Activated CD4-positive, CD25-positive, alpha-beta regulatory T cell treated with anti-CD3 and anti-CD28 coated beads, Interleukin-2, amount 50 U/mL, for 24 hours (primary cell): ENCODE results near the gene RPL11.
A peak's percentile ranks its signal among the peaks of the same experiment; 100 is the strongest.
"Not testable (repeated sequence)": the region's sequence is repeated elsewhere in the genome, so short reads cannot be mapped to it uniquely, and the experiment has no call there.

ENCODE experiments used
- ATAC-seq, 2 donors: fragments of 150-1000 bp; cut with Tn5 transposase; one replicate each; pipeline ENCODE4 v1.10.0; 2021; ENCODE audit warnings: mild to moderate bottlenecking in 1 of 2, moderate library complexity in 1 of 2

RPL11 gene

DNA sequence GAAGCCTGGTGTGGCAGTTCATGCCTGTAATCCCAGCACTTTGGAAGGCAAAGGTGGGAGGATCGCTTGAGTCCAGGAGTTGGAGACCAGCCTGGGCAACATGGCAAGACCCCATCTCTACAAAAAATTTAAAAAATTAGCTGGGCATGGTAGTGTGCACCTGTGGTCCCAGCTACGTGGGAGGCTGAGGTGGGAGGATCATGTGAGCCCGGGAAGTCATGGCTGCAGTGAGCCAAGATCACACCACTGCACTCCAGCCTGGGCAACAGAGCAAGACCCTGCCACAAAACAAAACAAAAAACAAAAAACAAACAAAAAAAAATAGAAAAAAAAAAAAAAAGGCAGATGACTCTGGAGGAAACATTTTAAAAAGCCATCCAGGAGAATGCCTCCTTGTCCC, 3.9 kb upstream of the RPL11 start:
- not testable (repeated sequence) for ATAC-seq

DNA sequence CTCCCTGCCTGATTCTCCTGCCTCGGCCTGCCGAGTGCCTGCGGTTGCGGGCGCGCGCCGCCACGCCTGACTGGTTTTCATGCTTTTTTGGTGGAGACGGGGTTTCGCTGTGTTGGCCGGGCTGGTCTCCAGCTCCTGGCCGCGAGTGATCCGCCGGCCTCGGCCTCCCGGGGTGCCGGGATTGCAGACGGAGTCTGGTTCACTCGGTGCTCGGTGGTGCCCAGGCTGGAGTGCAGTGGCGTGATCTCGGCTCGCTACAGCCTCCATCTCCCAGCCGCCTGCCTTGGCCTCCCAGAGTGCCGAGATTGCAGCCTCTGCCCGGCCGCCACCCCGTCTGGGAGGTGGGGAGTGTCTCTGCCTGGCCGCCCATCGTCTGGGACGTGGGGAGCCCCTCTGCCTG, 3.3 kb upstream of the RPL11 start:
- ATAC-seq, result not testable (repeated sequence)

DNA sequence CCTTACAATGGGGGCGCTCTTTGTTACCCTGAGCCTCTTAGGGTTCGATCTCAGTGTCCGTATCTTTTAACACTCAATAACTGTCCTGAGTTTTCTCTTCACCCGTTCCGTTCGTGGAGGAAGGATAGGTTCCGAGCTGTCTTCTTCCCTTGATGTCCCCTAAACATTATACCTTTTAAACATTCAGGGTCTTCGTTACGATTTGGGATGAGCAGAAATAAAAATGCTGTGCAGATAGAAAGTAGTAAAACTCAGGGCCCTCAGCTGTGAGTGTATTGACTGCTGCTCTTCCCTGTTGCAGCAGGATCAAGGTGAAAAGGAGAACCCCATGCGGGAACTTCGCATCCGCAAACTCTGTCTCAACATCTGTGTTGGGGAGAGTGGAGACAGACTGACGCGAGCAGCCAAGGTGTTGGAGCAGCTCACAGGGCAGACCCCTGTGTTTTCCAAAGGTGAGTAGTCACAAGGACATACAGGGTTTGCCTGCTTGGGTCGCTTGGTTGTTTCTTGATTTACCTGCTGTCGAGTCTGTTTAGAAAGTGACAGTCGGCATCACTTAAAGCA, 784 bp downstream of the RPL11 start:
- ATAC-seq, result no peak

DNA sequence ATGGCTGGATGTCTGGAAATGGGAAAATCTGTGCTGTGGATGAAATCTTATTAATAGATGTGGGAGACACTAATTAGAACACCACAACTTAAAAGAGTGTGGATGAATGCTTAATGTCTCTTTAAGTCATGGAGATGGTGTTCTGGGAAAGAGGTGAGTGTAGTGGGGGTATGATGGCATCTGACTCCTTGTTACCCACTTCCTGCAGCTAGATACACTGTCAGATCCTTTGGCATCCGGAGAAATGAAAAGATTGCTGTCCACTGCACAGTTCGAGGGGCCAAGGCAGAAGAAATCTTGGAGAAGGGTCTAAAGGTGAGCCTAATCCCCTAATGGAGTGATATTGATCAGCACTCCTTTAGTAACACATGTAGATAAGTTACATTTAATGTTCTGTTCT, 2.0 kb downstream of the RPL11 start:
- ATAC-seq, result no peak

DNA sequence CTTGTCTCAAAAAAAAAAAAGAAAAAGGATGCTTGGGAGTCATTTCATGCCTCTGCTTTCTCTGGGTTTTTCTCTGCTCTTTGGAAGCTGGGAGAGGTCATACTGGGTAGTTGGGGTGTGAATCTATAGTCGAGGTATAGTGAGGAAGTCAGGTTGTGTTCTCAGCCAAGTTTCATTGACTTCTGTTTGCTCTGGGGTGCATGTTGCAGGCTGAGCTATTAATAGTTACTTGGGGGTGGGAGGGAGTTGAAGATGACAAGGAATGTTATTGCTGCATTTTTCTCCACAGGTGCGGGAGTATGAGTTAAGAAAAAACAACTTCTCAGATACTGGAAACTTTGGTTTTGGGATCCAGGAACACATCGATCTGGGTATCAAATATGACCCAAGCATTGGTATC, 2.8 kb downstream of the RPL11 start:
- ATAC-seq, result no peak

DNA sequence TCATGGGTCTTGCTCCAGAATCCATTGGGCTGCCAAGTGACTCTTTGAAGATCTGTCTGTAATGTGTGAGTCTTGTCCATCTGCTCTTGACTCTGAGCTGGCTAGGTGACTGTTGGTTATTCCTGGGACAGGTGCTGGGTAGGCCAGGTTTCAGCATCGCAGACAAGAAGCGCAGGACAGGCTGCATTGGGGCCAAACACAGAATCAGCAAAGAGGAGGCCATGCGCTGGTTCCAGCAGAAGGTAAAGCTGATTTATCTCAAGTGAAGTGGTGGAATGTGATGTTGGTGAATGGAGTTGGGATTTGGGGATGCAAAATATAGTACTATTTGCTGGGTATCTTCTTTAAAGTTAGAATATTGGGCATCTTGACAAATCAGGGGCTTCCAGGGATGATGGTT, 4.1 kb downstream of the RPL11 start:
- no peak for ATAC-seq

DNA sequence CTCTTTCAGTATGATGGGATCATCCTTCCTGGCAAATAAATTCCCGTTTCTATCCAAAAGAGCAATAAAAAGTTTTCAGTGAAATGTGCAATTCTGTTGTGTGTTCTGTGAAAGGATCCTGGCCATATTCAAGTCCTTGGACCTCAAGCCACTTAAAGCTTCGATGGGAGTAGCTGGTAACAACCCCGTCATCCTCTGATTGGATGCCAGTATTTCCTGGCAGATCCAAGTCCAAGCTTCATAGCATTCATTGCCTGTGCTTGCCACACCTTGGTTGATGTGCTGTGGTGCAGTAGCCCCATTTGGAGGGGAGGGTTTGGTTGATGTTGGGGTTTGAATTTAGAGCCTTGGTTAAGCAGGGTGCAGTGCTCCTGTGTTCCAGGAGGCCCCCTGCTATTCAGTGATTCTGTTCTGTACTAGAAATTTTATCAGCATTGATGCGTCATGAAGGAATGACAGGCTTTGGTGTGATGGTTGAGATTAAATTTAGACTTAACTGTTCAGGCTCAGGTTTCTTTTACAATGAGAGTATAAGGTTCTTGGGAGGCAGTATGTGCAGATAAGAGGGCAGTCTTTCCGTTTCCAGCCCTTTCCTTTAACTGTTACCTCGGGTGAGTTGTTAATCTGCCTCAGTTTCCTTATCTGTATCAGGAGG, 4.9 kb downstream of the RPL11 start:
- ATAC-seq, result no peak

DNA sequence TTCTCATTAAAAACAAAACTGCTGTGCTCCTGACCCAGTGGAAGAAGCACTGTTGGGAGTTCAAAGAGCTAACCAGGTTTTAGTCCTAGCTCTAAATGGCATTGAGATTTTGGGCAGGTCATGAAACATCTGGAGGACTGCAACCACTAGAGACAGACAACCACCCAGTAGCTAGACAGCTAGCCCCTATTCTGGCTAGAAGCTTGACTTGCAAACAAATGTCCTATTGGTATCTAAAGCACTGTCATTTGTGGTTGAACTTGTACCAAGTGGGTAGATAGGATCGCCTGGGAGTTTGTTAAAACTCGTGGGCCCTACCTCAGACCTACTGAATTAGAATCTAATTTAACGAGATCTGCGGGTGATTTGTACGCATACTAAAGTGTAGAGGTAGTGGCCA, 6.9 kb downstream of the RPL11 start:
- no peak for ATAC-seq

DNA sequence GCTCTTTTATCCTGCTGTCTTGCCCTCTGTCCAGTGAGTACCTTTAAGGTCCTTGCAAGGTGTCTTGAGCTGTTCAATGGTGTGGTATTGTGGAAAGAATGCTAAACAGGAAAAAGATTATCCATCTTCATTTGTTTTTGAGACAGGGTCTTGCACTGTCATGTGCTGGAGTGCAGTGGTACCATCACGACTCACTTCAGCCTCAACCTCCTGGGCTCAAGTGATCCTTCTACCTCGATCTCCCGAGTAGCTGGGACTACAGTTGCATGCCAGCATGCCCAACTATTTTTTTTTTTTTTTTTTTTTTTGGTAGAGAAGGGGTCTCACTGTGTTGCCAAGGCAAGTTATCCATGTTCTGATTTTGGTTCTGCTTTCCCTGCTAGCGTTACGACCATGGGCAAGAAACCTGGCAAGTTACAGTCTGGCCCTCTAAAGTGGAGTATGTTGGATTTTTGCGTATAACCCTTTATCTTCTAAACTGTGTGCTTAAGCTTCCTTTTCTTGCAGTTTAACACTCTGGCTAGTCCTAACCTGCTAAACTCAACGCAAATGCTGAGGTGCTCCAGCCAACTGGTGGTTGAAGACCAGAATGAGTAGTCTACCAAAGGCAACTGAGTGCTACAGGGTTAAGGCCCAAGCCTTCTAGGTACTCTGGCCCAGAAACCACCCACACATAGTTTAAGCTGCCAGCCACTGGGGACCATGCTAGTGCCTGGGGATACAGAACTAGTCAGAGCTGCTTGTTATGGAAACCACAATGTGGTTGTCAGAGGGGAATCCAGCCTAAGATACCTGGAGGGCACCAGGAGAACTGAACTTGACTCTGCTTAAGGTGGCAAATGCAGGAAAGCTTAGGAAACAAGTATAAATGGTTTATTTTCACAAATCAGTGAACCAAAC, 7.9 kb downstream of the RPL11 start:
- peak; percentile 64 to 86 for ATAC-seq

DNA sequence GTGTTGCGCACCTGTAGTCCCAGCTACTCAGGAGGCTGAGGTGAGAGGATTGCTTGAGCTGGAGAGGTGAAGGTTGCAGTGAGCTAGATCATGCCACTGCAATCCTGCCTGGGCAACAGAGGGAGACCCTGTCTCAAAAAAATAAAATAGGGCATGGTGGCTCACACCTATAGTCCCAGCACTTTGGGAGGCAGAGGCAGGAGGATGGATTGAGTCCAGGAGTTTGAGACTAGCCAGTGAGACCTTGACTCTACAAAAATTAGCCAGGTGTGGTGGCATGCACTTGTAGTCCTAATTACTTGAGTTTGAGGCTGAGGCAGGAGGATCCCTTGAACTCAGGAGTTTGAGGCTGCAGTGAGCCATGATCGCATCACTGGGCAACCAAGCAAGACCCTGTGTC, 9.7 kb downstream of the RPL11 start:
- no peak for ATAC-seq

DNA sequence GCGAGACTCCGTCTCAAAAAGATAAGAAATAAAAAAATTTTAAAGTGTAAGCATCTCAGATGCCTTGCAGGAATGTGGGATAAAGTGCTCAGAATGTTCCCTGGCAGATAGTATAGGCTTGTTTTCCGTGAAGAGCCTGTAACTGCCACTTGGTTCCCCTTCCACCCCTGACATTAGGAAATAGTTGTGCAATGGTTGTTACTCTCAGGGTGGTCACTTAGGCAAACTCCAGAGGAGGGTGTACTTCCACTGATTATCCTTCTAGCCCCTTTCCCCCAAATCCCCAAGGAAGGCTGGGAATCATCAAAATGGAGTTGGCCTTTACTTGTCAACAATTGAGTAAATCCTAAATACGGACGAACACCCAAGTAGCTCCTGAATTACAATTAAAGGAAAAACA, 10.4 kb downstream of the RPL11 start:
- no peak for ATAC-seq

DNA sequence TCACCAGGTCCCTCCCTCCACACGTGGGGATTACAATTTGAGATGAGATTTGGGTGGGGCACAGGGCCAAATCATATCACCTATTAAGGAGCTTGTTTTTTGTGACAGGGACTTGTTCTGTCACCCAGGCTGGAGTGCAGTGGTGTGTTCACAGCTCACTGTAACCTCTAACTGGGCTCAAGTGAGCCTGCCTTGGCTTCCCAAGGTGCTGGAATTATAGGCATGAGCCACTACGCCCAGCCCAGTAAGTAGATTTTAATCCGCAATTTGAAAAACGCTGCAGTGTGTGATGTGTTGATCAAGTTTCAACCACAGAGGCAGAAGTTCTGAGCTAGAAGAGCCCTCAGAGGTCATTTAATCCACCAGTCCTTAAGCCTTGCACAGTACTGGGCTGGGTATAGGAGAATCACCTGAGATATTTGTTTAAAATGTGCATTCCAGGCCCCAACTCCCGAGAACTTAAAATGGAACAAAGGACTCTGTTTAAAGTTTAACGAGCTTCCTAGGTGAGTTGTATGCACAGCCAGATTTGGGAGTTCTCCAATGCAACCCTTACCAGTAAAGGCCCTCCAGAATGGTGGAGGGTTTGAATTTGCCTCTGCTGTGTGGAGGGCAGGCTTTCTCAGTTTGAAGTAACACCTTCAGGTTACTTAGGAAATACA, 13.4 kb downstream of the RPL11 start:
- no peak for ATAC-seq

DNA sequence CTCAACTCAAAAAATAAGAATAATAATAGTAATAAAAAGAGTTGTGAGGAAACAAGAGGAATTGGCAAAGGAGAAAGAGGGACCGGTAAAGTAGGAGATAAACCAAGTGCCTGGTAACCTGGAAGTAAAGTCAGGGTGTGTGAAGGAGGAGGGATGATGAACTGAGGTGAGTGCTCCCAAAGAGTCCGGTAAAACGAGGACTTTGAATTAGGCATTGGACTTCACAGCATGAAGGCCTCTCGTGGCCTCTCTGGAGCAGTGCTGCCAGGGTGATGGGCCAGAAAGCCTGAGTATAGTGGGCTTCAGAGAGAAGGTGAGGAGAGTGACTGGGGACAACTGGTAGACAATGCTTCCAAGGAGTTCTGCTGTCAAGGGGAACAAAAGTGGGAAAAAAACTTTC, 17.6 kb downstream of the RPL11 start:
- ATAC-seq, result no peak

DNA sequence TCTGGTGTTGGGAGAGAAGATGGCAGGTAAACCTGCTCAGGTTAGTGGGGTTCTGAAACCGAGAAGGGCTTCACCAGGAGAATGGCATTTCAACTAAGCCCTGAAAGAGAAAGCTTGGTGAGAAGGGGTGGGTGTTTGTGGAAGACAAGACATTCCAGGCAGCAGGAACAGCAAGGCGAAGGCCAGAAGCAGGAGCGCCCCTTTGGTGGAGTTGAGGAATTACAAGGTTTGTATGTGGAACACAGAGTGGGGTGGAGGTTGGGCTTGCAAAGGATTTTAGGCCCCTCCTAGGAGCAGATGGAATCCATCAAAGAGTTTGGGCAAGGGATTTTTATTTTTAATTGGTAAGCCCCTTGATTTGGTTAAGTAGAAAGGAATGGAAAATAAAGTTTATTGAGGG, 26.9 kb downstream of the RPL11 start:
- ATAC-seq, result no peak

DNA sequence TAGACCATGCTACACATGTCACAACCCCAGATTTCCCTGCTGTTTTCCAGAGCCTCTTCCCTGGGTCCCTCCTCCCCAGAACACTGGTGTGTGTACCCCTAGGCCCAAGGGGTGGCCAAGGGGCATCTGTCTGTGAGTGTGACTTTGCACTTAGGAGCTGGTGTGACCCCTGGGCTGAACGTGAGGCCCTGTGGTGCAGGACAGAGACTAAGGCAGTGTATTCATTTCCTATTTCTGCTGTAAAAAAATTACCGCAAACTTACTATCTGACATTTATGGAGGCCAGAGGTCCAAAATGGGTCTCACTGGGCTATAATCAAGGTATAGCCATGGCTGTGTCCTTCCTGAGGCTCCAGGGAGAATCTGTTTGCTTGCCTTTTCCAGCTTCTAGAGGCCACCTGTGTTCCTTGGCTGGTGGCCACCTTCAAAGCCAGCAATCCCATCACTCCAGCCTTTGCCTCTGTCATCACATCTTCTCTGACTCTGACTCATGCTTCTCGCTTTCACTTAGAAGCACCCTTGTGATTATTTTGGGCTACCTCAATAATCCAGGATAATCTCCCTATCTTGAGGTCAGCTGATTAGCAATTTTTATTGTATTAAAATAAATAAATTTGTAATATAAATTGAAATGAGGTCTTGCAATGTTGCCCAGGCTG, 27.7 kb downstream of the RPL11 start:
- ATAC-seq, result no peak

DNA sequence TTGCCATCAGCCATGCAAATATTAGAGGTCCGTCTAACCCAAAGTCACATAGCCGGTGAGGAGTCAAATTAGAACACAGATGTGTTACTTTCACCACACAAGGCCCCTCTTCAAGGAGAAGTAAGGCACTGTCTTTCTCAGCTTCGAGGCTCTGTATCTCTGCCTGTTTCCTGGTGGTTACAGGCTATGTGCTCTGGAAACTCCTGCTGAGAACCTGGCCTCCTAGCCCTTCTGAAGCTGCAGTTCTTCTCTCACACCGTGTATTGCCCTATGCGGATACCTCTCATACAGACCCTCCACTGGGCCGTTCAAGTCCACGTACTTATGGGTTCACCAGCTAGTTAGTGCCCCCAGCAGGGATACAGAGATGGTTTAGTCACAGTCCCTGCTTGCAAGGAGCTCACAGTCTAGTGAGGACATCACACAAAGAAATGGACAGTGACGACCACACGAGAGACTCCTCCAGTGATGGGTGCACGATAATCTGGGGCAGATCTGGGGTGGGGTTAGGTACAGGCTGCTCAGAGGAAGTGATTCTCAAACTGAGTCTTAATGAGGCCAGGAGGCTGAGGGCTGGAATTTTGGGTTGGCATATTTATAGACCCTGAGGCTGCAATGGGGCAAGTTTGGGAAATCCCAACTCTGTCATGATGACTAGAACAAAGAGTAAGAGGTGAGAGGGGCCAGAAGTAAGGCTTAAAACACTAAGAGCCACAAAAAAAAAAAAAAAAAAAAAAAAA, 28.8 kb downstream of the RPL11 start:
- peak; percentile 79 to 86 for ATAC-seq

DNA sequence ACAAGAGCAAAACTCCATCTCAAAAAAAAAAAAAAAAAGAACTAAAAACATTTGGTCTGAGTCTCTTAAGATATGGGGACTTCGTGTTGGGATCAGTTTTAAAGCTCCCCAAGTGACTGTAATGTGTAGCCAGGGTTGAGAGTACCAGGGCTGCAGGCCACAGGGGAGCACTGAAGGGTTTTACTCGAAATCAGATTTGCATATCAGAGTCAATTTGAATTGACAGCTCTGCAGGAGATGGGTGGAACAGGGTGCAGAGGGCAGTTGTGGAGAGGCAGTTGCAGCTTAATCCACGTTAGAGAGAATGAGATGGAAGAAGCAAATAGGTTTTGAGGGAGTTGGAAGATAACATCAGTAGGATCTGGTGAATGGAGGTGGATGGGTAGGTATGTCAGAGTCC, 31.0 kb downstream of the RPL11 start:
- ATAC-seq, result no peak

DNA sequence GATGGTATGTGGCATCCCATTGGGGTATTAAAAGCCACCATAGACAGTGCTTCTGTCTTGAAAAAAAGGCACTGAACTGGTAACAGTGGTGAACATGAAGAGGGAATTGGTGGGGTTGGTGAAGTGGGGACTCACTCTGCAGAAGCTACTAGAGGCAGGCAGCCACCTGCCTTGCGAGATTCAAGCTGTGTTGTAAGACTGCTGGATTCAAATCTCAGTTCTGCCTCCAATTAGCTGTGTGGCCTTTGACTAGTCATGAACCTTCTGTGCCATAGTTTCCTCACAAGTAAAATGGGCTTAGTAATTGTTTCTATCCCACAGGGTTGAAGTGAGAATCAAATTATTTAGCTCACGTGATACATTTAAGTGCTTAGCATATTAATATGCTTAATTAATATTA, 35.1 kb downstream of the RPL11 start:
- ATAC-seq, result no peak

DNA sequence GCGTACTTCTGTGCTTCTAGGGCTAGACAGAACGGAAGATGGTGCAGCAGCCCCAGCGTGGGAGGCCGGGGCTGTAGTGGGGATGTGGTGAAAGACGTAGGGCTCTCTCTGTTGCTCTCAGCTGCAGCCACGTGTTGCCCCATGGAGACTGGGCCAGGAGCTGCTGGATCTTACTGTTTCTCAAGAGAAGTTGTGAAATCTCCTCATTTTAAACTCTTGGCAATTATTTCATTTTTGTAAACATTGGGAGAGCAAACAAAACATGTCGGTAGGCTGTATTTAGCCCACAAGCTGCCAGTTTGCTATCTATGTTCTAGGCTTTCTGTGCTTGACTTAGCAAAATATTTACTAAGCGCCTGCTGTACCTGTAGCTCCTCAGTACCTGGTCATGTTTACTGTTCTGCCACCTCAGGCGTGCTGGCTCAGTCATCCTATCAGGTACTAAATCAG, 35.8 kb downstream of the RPL11 start:
- ATAC-seq, result no peak

DNA sequence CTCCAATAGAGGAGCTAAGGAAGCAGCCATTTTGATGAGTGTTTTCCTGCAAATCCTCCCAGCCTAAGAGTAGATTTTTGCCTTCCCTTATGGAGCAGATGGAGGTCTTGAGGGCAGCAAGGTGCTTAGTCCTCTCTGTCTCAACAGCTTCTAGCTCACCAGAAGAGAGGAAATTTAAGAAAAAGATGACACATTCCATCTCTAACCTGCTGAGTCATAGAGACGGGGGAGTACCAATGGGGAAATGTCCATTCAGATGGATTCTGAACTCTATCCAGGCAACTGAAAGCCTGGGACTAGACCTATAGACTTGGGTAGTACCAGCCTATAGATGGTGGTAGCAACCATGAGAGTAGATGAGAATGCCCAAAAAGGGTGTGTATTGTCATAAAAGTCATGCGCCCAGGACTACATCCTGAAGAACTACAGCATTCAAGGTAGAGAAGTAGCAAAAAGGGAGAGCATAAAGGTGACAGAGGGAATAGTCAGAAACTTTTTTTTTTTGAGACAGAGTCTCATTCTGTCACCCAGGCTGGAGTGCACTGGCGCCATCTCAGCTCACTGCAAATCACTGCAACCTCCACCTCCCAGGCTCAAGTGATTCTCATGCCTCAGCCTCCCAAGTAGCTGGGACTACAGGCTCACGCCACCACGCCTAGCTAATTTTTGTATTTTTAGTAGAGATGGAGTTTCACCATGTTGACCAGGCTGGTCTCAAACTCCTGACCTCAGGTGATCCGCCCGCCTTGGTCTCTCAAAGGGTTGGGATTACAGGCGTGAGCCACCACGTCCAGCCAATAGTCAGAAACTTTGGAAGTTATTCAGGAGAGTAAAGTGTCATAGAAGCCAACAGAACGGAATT, 41.0 kb downstream of the RPL11 start:
- ATAC-seq, result no peak

DNA sequence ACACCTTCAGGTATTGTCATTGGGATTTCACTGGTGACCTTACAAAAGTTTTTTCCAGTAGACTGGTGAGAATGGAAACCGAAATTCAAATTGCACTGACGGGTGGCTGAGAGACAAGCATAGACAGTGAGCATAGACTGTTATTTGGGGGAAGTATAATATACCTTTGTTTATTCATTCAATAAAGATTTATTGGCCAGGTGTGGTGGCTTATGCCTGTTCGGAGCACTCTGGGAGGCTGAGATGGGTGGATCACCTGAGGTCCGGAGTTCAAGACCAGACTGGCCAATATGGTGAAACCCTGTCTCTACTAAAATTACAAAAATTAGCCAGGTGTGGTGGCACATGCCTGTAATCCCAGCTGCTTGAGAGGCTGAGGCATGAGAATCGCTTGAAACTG, 41.7 kb downstream of the RPL11 start:
- not testable (repeated sequence) for ATAC-seq
